ENCODE data around the gene PSMB4. TPM values are rescaled to one million over a fixed set of nuclear protein-coding genes. Genes with fewer than 3 reads are reported as not detected.

Gene PSMB4
- total and polyA plus RNA-seq, 9 donors = 190 to 274 (median 208) TPM

GRCh38 chr1:151405187-151405951 is 6.0 kb downstream of the PSMB4 start:
- intact Hi-C loops (cut with DNase I) = no loop called here
- TF ChIP-seq EP300 (IDR thresholded peaks at IDR 0.05) = no peak
- TF ChIP-seq POLR2A (IDR thresholded peaks at IDR 0.05) = no peak
- TF ChIP-seq, protein P1, sequence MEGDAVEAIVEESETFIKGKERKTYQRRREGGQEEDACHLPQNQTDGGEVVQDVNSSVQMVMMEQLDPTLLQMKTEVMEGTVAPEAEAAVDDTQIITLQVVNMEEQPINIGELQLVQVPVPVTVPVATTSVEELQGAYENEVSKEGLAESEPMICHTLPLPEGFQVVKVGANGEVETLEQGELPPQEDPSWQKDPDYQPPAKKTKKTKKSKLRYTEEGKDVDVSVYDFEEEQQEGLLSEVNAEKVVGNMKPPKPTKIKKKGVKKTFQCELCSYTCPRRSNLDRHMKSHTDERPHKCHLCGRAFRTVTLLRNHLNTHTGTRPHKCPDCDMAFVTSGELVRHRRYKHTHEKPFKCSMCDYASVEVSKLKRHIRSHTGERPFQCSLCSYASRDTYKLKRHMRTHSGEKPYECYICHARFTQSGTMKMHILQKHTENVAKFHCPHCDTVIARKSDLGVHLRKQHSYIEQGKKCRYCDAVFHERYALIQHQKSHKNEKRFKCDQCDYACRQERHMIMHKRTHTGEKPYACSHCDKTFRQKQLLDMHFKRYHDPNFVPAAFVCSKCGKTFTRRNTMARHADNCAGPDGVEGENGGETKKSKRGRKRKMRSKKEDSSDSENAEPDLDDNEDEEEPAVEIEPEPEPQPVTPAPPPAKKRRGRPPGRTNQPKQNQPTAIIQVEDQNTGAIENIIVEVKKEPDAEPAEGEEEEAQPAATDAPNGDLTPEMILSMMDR (IDR thresholded peaks at IDR 0.05) = no peak
- H3K36me3 ChIP-seq = no peaks in the 10 kb centered on the region
- H3K27ac ChIP-seq = no peak overlapping the region
- H3K4me3 ChIP-seq = no peak overlapping the region
- 77 to 83% (median 82%) methylated on average over 13 of the region's 13 CpGs for WGBS, 3 donors
- DNase-seq = no peak
- H3K4me1 ChIP-seq (ENCODE audit: insufficient read depth) = no peaks in the 10 kb centered on the region
- H3K9me3 ChIP-seq = no peaks in the 10 kb centered on the region
- no peaks in the 10 kb centered on the region for H3K27me3 ChIP-seq

- Histone ChIP-seq H3K4me3 (no peak overlapping the region), H3K36me3 (no peaks in the 10 kb centered on the region), H3K9me3 (no peaks in the 10 kb centered on the region), H3K27ac (no peak overlapping the region), H3K4me1 (ENCODE audit: insufficient read depth) (no peaks in the 10 kb centered on the region), H3K27me3 (no peaks in the 10 kb centered on the region)
- intact Hi-C loops (cut with DNase I) = no loop called here
- WGBS, 3 donors = 77 to 84% (median 79%) methylated on average over 8 of the region's 8 CpGs
- TF ChIP-seq POLR2A (IDR thresholded peaks at IDR 0.05) = no peak
- no peak for TF ChIP-seq EP300 (IDR thresholded peaks at IDR 0.05)
- TF ChIP-seq, protein P1 (IDR thresholded peaks at IDR 0.05) = no peak
- no peak for DNase-seq
These were observed 6.8 kb downstream of the PSMB4 start for GRCh38 chr1:151406176-151406575.

- TF ChIP-seq, protein P1 (IDR thresholded peaks at IDR 0.05) = no peak
- TF ChIP-seq EP300 (IDR thresholded peaks at IDR 0.05) (no peak), POLR2A (IDR thresholded peaks at IDR 0.05) (no peak)
- H3K36me3 ChIP-seq = no peaks in the 10 kb centered on the region
- H3K4me1 ChIP-seq (ENCODE audit: insufficient read depth) = no peaks in the 10 kb centered on the region
- no peak overlapping the region for H3K4me3 ChIP-seq
- H3K27me3 ChIP-seq = no peaks in the 10 kb centered on the region
- DNase-seq = no peak
- no peak overlapping the region for H3K27ac ChIP-seq
- WGBS, 3 donors = 85 to 92% (median 88%) methylated on average over 3 of the region's 3 CpGs
- intact Hi-C loops (cut with DNase I) = no loop called here
- H3K9me3 ChIP-seq = no peaks in the 10 kb centered on the region
These were observed 7.9 kb downstream of the PSMB4 start for GRCh38 chr1:151407304-151407703.

DNA sequence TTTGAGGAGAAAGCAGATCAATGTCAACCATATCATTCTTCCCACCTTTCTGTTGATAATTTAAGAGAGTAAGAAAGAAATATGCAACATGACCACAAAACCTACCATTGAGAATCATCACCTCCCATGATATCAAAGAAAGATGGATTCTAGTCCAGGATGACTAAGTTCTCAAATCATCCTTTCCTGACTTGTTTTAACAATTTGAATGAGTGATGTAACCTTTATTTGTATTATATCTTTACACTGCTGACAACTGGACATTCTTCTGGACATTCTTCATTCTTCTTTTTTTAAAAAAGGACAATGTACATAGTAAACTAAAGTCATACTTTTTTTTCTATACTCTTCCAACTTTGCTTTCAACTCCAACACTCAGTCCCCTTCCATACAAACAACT is 9.5 kb downstream of the PSMB4 start:
- Histone ChIP-seq H3K27me3 (no peaks in the 10 kb centered on the region), H3K4me3 (no peak overlapping the region), H3K4me1 (ENCODE audit: insufficient read depth) (no peaks in the 10 kb centered on the region), H3K9me3 (no peaks in the 10 kb centered on the region), H3K27ac (no peak overlapping the region), H3K36me3 (no peaks in the 10 kb centered on the region)
- TF ChIP-seq POLR2A (IDR thresholded peaks at IDR 0.05) (no peak), EP300 (IDR thresholded peaks at IDR 0.05) (no peak)
- intact Hi-C loops (cut with DNase I) = no loop called here
- DNase-seq = no peak

DNA sequence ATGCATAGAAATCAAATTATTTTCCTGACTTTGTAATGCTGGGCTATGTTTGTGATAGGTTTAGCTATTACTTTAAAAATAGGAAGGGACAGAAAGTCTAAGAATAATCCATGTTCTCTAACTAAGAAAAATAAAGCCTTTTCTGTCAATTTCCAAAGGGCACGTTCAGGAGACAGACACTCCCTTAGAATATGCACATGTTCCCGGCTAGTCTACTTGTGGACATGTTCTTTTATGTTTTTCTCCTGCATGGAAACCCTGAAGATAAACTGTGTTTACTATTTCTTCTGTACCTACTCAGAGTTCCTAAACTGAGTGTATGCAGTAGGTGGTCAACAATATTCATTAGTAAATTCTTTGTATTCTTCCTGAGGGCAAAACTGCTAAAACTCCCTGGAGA is 12.5 kb downstream of the PSMB4 start:
- Histone ChIP-seq H3K27ac (no peak overlapping the region), H3K4me1 (ENCODE audit: insufficient read depth) (no peaks in the 10 kb centered on the region), H3K27me3 (no peaks in the 10 kb centered on the region), H3K36me3 (no peaks in the 10 kb centered on the region), H3K9me3 (no peaks in the 10 kb centered on the region), H3K4me3 (no peak overlapping the region)
- no peak for DNase-seq
- intact Hi-C loops (cut with DNase I) = no loop called here
- TF ChIP-seq, protein P1 (IDR thresholded peaks at IDR 0.05) = no peak
- TF ChIP-seq POLR2A (IDR thresholded peaks at IDR 0.05) (no peak), EP300 (IDR thresholded peaks at IDR 0.05) (no peak)
- 69 to 75% (median 70%) methylated on average over 2 of the region's 2 CpGs for WGBS, 3 donors
